Liver (tissue), 2 donors: ENCODE measurements around the gene MYO5A.

Experiments
- CTCF ChIP-seq: fragments of 150-350 bp; IDR thresholded peaks from 2 replicates; pipeline ENCODE4 v1.5.1; 2017; ENCODE audit warnings: improper control_type of control experiment, low read depth, low read length; ENCODE audit not compliant: missing input control
- MAX ChIP-seq: IDR thresholded peaks from 2 replicates; pipeline ENCODE4 v1.6.1; 2016; ENCODE audit warnings: antibody characterized with exemption
- REST ChIP-seq: IDR thresholded peaks from 2 replicates; pipeline ENCODE4 v1.6.1; 2016; ENCODE audit warnings: antibody characterized with exemption, mild to moderate bottlenecking
- ZBTB33 ChIP-seq: IDR thresholded peaks from 2 replicates; pipeline ENCODE4 v1.6.1; 2016; ENCODE audit warnings: antibody characterized with exemption
- donor health status: healthy.

- no peak for TF ChIP-seq ZBTB33
- no peak for TF ChIP-seq CTCF
- TF ChIP-seq REST = no peak
- TF ChIP-seq MAX = no peak
Observed at GRCh38 chr15:52407374-52407773, 121.3 kb downstream of the MYO5A start.
